Stimulated activated CD8-positive, alpha-beta memory T cell treated with anti-CD3 and anti-CD28 coated beads, Interleukin-15, amount 100 ng/mL, for 24 hours (primary cell): ENCODE data around the gene ZNHIT1.
"Not testable (repeated sequence)": the region's sequence is repeated elsewhere in the genome, so short reads cannot be mapped to it uniquely, and the experiment has no call there.

Experiments
- DNase-seq: peaks from one replicate; pipeline ENCODE4 v3.0.0-alpha.2; 2020; ENCODE audit warnings: low read depth

Gene ZNHIT1

DNA sequence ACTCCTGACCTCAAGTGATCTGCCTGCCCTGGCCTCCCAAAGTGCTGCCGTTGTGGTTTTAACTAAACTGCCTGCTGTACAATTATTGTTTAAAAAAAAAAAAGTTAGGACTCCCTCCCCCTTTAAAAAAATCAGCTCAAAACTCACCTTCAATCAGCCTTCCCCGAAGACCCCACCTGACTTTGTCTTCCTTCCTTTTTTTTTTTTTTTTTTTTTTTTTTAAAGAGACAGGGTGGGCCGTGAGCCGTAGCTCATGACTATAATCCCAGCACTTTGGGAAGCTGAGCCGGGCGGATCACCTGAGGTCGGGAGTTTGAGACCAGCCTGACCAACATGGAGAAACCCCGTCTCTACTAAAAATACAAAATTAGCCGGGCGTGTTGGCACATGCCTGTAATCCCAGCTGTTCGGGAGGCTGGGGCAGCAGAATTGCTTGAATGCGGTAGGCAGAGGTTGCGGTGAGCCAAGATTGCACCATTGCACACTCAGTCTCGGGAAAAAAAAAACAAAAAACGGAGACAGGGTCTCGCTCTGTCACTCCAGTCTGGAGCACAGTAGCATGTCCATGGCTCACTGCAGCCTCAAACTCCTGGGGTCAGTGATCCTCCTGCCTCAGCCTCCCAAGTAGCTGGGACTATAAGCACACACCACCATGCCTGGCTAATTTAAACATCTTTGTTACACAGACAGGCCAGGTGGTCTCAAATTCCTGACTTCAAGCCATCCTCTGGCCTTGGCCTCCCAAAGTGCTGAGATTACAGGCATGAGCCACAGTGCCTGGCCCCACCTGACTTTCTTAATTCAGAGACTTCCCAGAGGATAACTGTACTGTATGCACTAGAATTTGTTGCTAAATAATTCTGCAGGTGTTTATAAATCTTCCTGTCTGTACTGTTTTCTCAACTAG is 23.7 kb downstream of the ZNHIT1 start:
- DNase-seq, result no peak

DNA sequence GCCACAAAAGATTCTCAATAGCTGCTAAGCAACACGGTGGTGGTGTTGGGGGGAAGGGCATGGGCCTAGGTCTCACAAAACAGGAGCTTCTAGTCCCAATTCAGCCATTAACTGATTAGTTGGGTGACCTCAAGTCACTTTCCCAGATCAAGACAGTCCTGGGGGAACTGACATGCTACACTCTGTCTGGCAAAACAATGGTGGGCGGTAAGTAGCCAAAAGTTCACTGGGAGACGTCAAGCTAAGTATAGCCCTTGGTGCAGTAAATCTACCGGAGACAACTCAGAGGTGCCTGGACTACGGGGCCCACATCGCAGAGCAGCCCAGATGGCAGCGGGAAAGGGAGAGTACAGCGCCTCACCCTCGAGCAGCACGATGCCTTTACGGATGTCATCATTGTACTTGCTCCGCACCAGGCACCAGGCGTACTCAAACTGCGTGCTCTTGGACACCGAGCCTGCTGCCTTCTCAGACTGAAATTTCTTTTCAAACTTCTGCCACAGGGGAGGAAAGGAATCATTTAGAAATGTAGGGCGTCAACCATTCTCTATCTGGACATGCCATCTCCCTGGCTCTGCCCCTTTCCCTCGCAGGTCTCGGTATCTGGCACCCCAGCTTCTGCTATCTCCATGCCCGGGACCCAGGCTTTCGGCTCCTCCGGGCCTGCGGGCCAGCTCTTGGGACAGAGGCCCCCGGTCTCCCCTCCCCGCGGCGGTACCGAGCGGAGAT is 25.8 kb downstream of the ZNHIT1 start:
- no peak for DNase-seq

DNA sequence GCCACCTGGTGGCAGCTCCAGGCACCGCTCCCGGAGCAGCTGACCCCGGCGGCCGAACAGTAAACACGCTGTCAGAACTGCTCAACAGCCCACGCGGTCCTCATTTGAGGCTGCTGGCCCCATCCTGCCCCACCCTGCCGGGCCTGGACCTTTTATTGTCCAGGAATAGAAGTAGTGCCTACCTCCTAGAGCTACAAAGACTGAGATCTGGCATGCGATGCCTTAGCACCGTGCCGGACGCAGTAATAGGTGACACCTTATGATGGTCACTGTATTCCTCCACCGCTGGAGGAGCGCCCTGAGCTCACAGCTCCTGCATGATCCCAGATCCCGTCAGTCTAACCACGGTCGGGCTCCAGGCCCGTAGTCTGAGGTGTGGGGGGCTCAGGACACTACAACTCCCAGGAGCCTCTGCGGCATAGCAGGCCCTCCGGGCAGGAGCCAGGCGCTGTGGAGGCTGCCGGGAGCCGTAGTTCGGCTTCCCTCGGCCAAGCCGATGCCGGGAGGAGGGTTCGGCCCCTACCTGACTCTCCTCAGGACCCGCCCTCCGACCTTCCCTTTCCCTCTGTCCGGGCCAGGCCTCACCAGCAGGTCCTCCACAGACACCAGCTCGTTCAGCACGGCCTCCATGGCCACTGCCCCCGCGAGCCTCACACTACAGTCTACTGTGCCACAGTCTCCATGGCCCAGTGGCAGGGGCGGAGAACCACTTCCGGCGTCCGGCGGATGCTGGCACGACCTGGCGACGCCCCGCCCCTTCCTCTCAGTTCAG is 26.6 kb downstream of the ZNHIT1 start, which contains the start of gene FIS1:
FIS1 (minus strand) TSS at position 707 of the 772 bp plus-strand sequence; CDS start at position 630, 77 bp downstream.
- DNase-seq, result peak; percentile 82

DNA sequence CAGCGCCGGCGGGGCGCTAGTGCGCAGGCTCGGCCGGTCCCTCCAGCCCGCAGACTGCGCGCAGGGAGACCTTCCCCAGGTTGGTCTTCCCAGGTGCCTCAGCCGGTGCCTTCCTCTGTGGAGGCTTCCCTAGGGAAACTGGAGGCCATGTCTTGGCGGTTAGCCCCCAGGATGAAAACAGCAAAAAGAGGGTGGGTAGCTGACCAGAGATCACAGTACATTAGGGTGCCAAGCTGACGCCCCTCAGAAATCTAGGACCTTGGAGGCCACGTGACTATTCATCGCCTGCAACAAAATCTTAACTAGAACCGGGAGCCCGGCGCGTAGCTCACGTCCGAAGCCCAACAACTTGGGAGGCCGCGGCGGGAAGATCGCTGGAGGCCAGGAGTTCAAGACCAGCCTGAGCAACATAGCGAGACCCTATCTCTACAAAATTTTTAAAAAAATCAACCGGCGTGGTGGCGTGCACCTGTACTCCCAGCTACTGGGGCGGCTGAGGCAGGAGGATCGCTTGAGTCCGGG is 27.2 kb downstream of the ZNHIT1 start:
- DNase-seq, result no peak

DNA sequence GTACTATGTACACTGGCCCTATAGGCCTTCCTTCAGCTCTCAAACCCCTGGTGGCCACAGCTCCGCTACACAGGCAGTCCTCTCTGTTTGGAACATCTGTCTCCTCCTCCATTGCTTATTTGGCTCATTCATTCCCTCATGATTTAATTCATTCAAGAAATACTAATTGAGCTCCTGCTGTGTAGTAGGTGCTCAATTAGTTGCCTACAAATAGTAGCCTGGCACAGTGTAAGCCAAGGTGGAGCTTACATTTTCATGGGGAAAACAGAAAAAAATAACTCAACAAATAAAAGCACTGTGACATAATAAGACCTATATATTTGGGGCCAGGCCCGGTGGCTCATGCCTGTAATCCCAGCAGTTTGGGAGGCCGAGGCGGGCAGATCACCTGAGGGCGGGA is 30.3 kb downstream of the ZNHIT1 start:
- DNase-seq, result no peak

DNA sequence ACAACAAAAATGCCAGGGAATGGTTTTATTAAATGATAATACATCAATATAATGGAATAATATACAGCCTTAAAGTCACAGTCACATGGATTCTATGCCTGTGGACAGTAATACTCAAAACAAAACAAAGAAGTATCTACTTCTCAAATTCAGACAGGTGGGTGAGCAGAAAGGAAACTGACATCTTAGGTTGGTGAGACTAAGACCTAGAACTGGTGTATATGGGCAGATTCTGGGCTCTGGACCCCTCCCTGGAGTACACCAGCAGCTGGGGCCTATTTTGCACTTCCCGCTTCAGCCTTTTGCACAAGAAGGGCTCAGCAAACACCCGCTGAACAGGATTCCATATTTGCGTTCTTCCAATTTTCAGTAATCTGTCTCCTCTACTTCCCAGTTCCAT is 32.4 kb downstream of the ZNHIT1 start:
- DNase-seq, result no peak

DNA sequence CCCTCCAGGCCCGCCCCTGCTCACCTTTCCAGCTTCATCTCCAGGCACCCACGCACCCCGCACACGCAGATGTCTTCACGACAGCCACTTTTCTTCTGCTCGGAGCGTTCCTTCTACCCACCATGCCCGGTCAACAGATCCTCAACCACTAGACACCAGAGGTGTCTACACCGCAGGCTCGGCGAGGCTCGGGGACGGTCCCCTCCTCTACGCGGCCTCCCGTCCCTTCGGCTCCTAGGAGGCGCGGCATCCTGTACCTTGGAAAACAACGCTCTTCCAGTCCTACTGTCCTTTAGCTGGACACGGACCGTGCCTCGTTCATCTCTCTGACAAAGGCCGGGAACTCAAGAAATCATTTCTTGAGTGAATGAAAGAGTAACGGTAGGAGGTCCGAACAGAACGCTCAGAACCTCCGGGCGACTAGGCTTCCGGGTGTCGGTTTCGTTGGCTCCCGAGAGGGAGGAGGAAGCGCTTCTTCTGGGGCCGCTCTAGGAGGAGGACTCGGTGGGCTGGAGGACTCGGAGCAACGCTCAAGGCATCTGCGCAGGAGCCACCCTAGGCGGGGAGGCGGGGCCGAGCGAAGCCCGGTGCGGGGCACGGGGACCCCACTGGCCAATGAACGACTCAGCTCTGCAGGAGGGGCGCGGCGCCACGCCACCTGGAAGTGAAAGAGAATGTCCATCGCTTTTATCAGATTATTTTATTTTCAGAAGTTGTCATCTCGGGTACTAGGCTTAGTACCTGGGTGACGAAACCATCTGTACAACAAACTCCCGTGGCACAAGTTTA is 34.1 kb downstream of the ZNHIT1 start:
- DNase-seq, result peak; percentile 88

DNA sequence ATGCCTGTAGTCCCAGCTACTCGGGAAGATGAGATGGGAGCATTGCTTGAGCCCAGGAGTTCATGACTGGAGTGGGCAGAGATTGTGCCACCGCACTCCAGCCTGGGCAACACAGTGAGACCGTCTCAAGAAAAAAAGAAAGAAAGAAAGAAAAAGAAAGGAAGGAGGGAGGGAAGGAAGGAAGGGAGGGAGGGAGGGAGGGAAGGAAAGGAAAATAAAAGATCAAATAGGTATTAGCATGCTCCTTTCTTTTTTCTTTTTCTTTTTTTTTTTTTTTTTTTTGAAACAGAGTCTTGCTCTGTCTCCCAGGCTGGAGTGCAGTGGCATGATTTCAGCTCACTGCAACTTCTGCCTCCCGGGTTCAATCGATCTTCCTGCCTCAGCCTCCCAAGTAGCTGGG is 35.2 kb downstream of the ZNHIT1 start:
- not testable (repeated sequence) for DNase-seq

DNA sequence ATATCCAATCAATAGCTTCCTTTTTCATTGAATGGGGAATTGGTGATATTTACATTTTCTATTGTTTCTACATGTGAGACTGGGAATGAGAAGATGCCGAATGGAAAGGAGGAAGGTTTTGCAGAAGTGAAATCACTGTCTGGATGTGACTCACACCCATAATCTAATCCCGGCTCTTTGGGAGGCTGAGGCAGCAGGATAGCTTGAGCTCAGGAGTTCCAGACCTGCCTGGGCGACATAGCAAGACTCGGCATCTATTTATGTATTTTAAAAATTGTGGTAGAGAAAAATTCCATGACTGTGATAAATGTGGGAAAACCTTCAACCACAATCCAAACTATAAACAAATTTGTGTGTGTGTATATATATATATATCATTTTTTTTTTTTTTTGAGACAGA is 37.8 kb downstream of the ZNHIT1 start:
- no peak for DNase-seq

DNA sequence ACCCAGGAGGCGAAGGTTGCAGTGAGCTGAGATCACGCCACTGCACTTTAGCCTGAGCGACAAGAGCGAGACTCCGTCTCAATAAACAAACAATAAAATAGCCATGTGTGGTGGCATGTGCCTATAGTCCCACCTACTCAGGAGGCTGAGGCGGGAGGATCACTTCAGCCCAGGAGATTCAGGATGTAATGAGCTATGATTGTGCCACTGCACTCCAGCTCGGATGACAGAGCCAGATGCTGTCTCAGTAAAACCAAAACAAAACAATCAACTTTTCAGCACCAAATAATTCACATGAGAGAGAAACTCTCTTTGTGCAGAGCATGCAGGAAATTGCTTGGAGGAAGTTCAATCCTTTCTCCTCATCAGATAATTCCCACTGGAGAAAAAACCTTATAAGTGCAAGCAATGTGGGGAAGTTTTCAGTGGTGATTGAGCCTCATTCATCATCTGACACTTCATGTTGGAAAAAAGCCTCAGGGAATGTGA is 40.3 kb downstream of the ZNHIT1 start:
- no peak for DNase-seq

DNA sequence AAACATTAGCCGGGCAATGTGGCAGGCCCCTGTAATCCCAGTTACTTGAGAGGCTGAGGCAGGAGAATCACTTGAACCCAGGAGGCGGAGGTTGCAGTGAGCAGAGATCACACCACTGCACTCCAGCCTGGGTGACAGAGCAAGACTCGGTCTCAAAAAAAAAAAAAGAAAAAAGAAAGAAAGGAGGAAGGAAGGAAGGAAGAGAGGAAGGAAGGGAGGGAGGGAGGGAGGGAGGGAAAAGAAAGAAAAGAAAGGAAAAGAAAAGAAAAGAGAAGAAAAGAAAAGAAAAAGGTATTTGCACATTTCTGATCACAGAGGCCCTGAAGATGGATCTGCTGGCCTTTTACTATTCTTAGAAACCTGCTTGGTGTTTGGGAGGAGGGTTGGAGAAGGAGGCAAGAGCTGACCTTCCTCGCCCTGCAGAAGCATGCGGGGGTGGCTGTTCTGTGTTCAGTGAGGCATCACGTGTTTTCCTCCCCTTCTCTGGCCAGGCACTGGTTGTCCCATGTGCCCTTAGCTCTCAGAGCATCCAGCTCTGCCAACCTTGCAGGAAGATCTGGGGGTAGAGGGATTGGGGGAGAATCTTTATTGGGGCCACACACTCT is 46.2 kb downstream of the ZNHIT1 start:
- not testable (repeated sequence) for DNase-seq

DNA sequence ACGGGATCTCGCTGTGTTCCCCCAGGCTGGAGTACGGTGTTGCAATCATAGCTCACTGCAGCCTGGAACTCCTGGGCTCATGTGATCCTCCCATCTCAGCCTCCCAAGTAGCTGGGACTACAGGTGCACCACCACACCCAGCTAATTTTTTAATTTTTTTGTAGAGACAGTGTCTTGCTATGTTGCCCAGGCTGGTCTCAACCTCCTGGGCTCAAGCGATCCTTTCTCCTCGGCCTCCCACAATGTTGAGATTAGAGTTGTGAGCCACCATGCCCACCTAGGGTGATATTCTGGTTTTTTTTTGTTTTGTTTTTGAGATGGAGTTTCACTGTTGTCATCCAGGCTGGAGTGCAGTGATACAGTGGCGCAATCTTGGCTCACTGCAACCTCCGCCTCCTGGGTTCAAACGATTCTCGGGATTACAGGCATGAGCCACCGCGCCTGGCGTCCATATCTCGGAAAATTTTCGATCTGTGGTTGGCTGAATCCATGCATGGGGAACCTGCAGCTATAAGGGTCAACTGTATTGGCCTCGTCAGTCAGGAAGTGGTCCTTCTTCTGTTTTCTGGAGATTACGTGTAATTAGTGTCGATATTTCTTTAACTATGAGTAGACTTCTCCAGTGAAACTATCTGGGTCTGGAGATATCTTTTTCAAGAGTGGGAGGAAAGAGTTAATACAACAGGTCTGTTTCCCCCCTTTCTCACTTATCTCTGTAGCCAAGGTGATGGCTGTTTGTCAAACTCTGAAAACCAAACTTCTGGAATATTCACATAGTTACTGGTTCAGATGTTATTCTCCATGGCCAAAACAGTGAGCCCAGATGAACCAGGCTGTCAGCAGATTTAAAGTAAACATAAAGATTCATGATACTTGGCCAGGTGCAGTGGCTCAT is 47.9 kb downstream of the ZNHIT1 start:
- no peak for DNase-seq

DNA sequence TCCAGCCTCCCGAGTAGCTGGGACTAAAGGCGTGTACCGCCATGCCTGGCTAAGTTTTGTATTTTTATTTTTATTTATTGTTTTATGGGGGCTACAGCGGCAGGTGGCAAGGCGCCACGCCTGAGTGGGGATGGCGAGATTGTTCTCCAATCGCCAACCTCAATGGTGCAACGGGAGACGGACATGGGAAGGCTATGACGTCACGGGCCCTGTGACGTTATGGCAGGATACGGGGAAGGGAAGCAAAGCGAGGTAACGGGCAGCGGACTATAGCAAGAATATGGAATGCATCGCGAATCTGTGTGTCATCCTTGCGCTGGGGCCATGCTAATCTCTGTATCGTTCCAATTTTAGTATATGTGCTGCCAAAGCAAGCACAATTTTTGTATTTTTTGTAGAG is 51.7 kb downstream of the ZNHIT1 start:
- DNase-seq, result no peak

DNA sequence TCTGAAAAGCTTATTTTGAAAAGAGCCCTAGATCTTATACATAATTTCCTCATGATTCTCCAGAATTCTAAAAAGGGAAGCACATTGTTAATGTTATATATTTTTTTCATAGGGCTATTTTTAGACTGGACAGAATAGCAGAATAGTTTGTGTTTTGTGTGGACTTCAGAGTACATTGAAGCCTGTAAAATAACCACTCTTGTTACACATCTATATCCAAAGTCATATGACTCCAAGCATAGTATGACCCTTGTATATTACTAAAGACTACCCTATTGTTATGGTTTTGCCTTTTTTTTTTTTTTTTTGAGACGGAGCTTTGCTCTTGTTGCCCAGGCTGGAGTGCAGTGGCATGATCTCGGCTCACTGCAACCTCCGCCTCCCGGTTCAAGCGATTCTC is 53.1 kb downstream of the ZNHIT1 start:
- DNase-seq, result no peak

DNA sequence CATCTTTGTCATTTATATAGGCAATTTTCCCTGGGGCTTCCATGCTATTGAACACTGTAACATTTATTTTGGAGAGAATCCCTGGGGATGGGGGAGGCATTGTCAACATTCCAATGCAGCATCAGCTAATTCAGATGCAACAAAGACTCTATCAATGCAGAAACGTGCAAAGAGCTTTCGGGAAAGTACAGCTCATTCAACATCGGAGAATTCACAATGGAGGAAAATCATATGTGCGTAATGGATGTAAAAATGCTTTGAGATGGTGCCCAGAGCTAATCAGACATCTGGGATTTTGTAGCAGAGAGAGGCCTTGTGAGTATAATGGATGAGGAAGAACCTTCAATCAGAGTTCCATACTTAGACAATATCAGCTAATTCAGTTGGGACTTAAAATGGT is 55.2 kb downstream of the ZNHIT1 start:
- DNase-seq, result no peak
